GM19043 (cell line): ENCODE results near the gene PRDM9.
"Not testable (repeated sequence)": the region's sequence is repeated elsewhere in the genome, so short reads cannot be mapped to it uniquely, and the experiment has no call there.

Experiments
- ATAC-seq: cut with Tn5 transposase; IDR thresholded peaks from one replicate; pipeline ENCODE4 v1.9.1; 2021; ENCODE audit warnings: low read depth; ENCODE audit not compliant: unreplicated experiment

PRDM9 gene

GRCh38 chr5:23507278-23507685 is at the start of gene PRDM9:
TSS of gene PRDM9 (plus strand) at chr5:23507609. CDS start at chr5:23509034, 1,425 bp downstream.
- ATAC-seq: no peak

GRCh38 chr5:23457780-23458179 is 49.6 kb upstream of the PRDM9 start:
- ATAC-seq: no peak

GRCh38 chr5:23459214-23459613 is 48.2 kb upstream of the PRDM9 start:
- no peak for ATAC-seq

- no peak for ATAC-seq
These were observed 45.8 kb upstream of the PRDM9 start for GRCh38 chr5:23461576-23461975.

- no peak for ATAC-seq
These were observed 41.0 kb upstream of the PRDM9 start for GRCh38 chr5:23466401-23466912.

GRCh38 chr5:23468658-23469057 is 38.8 kb upstream of the PRDM9 start:
- no peak for ATAC-seq

- no peak for ATAC-seq
These were observed 33.5 kb upstream of the PRDM9 start for GRCh38 chr5:23473915-23474314.

- no peak for ATAC-seq
These were observed 33.1 kb upstream of the PRDM9 start for GRCh38 chr5:23474315-23474714.

GRCh38 chr5:23476580-23476979 is 30.8 kb upstream of the PRDM9 start:
- no peak for ATAC-seq

- no peak for ATAC-seq
These were observed 24.8 kb upstream of the PRDM9 start for GRCh38 chr5:23482642-23483041.

- no peak for ATAC-seq
These were observed 24.3 kb upstream of the PRDM9 start for GRCh38 chr5:23483090-23483489.

GRCh38 chr5:23484096-23484495 is 23.3 kb upstream of the PRDM9 start:
- no peak for ATAC-seq

- not testable (repeated sequence) for ATAC-seq
These were observed 21.2 kb upstream of the PRDM9 start for GRCh38 chr5:23486227-23486626.

- no peak for ATAC-seq
These were observed 16.4 kb upstream of the PRDM9 start for GRCh38 chr5:23490993-23491392.

- ATAC-seq: no peak
These were observed 12.9 kb upstream of the PRDM9 start for GRCh38 chr5:23494558-23494957.

GRCh38 chr5:23496576-23496975 is 10.8 kb upstream of the PRDM9 start:
- ATAC-seq: no peak

- ATAC-seq: no peak
These were observed 826 bp upstream of the PRDM9 start for GRCh38 chr5:23506329-23507236.

GRCh38 chr5:23510434-23510833 is 3.0 kb downstream of the PRDM9 start:
- not testable (repeated sequence) for ATAC-seq

GRCh38 chr5:23522553-23522952 is 15.1 kb downstream of the PRDM9 start:
- no peak for ATAC-seq

GRCh38 chr5:23523031-23523430 is 15.6 kb downstream of the PRDM9 start:
- no peak for ATAC-seq

GRCh38 chr5:23523998-23524397 is 16.6 kb downstream of the PRDM9 start:
- ATAC-seq: no peak

- no peak for ATAC-seq
These were observed 18.3 kb downstream of the PRDM9 start for GRCh38 chr5:23525751-23526150.
